HCT116 (cell line): ENCODE results near the gene ANTXR2.

Experiments
- POLR2A ChIP-seq: IDR thresholded peaks from 2 replicates; pipeline ENCODE4 v1.7.0; 2011; ENCODE audit warnings: borderline replicate concordance; ENCODE audit not compliant: insufficient read depth, insufficient read length; ENCODE audit errors: extremely low read depth
- POLR2AphosphoS5 ChIP-seq: IDR thresholded peaks from 2 replicates; pipeline ENCODE4 v1.6.1; 2011; ENCODE audit warnings: mild to moderate bottlenecking, low read depth, low read length, moderate library complexity
- SIN3A ChIP-seq: IDR thresholded peaks from 2 replicates; pipeline ENCODE4 v1.6.1; 2012; ENCODE audit warnings: low read depth
- TF ChIP-seq, protein P1 (sequence below): IDR thresholded peaks from 2 replicates; pipeline ENCODE4 v1.6.1; 2012
- TF ChIP-seq, protein P2 (sequence below), 3 experiments: fragments of 200-600 bp in 1 of 3; sonication (generic) in 1 of 3; IDR thresholded peaks in 2 of 3; conservative IDR thresholded peaks in 1 of 3; 2 replicates each; pipeline ENCODE4 v1.5.1; 2012 to 2017; ENCODE audit warnings: low read depth in 2 of 3, low read length in 2 of 3, antibody characterized with exemption in 1 of 3, borderline replicate concordance in 1 of 3, control low read depth in 1 of 3, mild to moderate bottlenecking in 1 of 3, mixed read lengths in 1 of 3, mixed run types in 1 of 3, moderate library complexity in 1 of 3; ENCODE audit not compliant: insufficient read depth in 1 of 3

DNA sequence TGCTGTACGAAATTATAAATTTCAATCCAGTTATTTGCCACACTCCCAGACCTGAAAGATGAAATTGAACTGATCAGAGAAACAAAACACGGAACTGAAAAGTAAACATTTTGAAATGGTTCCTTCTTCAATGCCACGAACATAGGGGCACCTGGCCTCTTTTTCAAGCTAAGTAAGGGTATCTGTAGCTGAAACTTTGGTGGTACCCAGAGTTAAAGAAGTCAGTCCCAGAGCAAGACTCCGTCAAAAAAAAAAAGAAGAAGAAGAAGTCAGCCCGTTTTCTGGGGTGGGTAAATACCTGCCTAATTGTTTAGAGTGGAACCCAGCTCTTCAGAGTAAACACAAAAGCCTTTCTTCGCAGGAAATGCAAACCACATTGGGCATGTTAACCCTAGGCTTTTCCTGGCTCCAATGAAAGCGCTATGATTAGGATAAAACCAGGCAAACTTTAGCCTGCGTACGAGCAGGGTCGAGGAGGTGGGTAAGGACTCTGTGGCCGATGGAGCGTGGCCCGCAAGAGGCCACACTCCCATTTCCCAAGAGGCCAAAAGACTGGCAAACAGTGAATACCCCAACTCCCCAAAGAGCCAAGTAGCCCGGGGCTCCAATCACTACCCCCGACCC, 1.3 kb downstream of the ANTXR2 start:
- TF ChIP-seq, protein P1, sequence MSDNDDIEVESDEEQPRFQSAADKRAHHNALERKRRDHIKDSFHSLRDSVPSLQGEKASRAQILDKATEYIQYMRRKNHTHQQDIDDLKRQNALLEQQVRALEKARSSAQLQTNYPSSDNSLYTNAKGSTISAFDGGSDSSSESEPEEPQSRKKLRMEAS = no peak
- TF ChIP-seq, protein P2, sequence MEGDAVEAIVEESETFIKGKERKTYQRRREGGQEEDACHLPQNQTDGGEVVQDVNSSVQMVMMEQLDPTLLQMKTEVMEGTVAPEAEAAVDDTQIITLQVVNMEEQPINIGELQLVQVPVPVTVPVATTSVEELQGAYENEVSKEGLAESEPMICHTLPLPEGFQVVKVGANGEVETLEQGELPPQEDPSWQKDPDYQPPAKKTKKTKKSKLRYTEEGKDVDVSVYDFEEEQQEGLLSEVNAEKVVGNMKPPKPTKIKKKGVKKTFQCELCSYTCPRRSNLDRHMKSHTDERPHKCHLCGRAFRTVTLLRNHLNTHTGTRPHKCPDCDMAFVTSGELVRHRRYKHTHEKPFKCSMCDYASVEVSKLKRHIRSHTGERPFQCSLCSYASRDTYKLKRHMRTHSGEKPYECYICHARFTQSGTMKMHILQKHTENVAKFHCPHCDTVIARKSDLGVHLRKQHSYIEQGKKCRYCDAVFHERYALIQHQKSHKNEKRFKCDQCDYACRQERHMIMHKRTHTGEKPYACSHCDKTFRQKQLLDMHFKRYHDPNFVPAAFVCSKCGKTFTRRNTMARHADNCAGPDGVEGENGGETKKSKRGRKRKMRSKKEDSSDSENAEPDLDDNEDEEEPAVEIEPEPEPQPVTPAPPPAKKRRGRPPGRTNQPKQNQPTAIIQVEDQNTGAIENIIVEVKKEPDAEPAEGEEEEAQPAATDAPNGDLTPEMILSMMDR (IDR thresholded peaks at IDR 0.05 in 2 of 3, conservative IDR thresholded peaks at IDR 0.05 in 1 of 3; ENCODE audit: borderline replicate concordance in 1 of 3, insufficient read depth in 1 of 3, low read depth in 2 of 3, low read length in 2 of 3) = no peak
- TF ChIP-seq POLR2A (no peak), POLR2AphosphoS5 (no peak), SIN3A (no peak)
